Vagina (tissue), 2 donors: ENCODE results near the gene ASAP2. TPM values are rescaled to one million over a fixed set of nuclear protein-coding genes. Genes with fewer than 3 reads are reported as not detected.

Source experiments
- DNase-seq, 2 donors: peaks; one replicate each; pipeline ENCODE4 v3.0.0-alpha.2; 2017; ENCODE audit errors: extremely low spot score in 2 of 2
- H3K27ac ChIP-seq: fragments of 200-600 bp; sonication (generic); one replicate; pipeline ENCODE4 v1.5.1; 2019
- H3K27me3 ChIP-seq: fragments of 200-600 bp; sonication (generic); one replicate; pipeline ENCODE4 v1.5.1; 2019
- H3K36me3 ChIP-seq, 2 donors: fragments of 200-600 bp; sonication (generic); one replicate each; pipeline ENCODE4 v1.5.1; 2017 to 2019
- H3K4me1 ChIP-seq: fragments of 200-600 bp; sonication (generic); one replicate; pipeline ENCODE4 v1.5.1; 2019
- H3K4me3 ChIP-seq, 2 donors: fragments of 200-600 bp; sonication (generic); 1 replicate in 1 of 2; 2 replicates in 1 of 2; pipeline ENCODE4 v1.5.1; 2016 to 2019
- H3K9me3 ChIP-seq: fragments of 200-600 bp; sonication (generic); one replicate; pipeline ENCODE4 v1.5.1; 2019
- POLR2A ChIP-seq, 2 donors: fragments of 450-650 bp; IDR thresholded peaks; one replicate each; pipeline ENCODE4 v1.6.1; 2017; ENCODE audit warnings: antibody characterized with exemption in 2 of 2, mild to moderate bottlenecking in 2 of 2, moderate library complexity in 2 of 2
- POLR2AphosphoS5 ChIP-seq, 2 donors: sonication (generic); formaldehyde crosslinking; IDR thresholded peaks; one replicate each; pipeline ENCODE4 v1.9.0; 2017; ENCODE audit warnings: antibody characterized with exemption in 2 of 2, mild to moderate bottlenecking in 2 of 2, low read depth in 1 of 2; ENCODE audit not compliant: insufficient read depth in 1 of 2
- intact Hi-C: fragments of 100-400 bp; cut with DNase I; formaldehyde crosslinking; loops from one replicate; pipeline ENCODE4 v1.15.1; 2023
- total RNA-seq: library from RNA; depleted of rRNA; stranded (reverse); fragments of >200 nt; gene quantifications from one replicate; pipeline ENCODE4 v1.2.3, GENCODE V29; 2016
- TF ChIP-seq, protein P1 (sequence below), 3 experiments: fragments of 450-650 bp in 2 of 3; fragments of 200-600 bp in 1 of 3; sonication (generic) in 1 of 3; IDR thresholded peaks; one replicate each; pipeline ENCODE4 v1.5.1; 2017 to 2019; ENCODE audit warnings: antibody characterized with exemption in 3 of 3, mild to moderate bottlenecking in 2 of 3, moderate library complexity in 2 of 3

Gene ASAP2
- total RNA-seq, 1 donor from 2014 or later = 36.3 TPM

- H3K4me1 ChIP-seq = peaks cover 64% of the 10 kb centered on the region
- H3K27ac ChIP-seq = peak overlapping the region; percentile 17
- no peak for DNase-seq
- peaks cover 0 to 16% of the 10 kb centered on the region in 2 donors for H3K36me3 ChIP-seq
- H3K9me3 ChIP-seq = no peaks in the 10 kb centered on the region
- TF ChIP-seq POLR2A (IDR thresholded peaks at IDR 0.05) = no peak
- TF ChIP-seq POLR2AphosphoS5 (IDR thresholded peaks at IDR 0.05; ENCODE audit: insufficient read depth in 1 of 2, low read depth in 1 of 2) = no peak
- TF ChIP-seq, protein P1, sequence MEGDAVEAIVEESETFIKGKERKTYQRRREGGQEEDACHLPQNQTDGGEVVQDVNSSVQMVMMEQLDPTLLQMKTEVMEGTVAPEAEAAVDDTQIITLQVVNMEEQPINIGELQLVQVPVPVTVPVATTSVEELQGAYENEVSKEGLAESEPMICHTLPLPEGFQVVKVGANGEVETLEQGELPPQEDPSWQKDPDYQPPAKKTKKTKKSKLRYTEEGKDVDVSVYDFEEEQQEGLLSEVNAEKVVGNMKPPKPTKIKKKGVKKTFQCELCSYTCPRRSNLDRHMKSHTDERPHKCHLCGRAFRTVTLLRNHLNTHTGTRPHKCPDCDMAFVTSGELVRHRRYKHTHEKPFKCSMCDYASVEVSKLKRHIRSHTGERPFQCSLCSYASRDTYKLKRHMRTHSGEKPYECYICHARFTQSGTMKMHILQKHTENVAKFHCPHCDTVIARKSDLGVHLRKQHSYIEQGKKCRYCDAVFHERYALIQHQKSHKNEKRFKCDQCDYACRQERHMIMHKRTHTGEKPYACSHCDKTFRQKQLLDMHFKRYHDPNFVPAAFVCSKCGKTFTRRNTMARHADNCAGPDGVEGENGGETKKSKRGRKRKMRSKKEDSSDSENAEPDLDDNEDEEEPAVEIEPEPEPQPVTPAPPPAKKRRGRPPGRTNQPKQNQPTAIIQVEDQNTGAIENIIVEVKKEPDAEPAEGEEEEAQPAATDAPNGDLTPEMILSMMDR (IDR thresholded peaks at IDR 0.05) = no peak
- H3K27me3 ChIP-seq = no peaks in the 10 kb centered on the region
- no peak overlapping the region for H3K4me3 ChIP-seq
- intact Hi-C loops = no loop called here
Measured at GRCh38 chr2:9418746-9419145, 212.1 kb downstream of the ASAP2 start.

DNA sequence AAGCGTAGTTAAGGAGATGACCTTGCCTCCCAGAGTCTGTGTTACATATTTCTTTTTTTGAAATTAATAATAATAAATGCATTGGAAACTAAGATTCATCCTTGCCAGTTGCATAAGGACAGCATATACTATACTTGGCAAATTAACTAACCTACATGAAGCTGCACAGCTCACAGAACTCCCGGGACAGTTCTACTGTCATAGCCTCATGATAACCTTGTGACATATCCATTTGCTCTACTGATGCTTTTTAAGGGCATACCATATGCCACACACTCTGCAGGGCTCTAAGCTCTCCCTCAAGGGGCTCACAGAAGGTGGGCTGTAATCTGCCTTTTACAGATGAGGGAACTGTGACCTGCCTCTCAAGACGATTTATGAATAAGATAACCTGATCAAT is 212.9 kb downstream of the ASAP2 start:
- intact Hi-C loops = no loop called here
- peaks cover 71% of the 10 kb centered on the region for H3K4me1 ChIP-seq
- H3K36me3 ChIP-seq = peaks cover 0 to 16% of the 10 kb centered on the region in 2 donors
- no peak for DNase-seq
- H3K4me3 ChIP-seq = no peak overlapping the region
- no peaks in the 10 kb centered on the region for H3K9me3 ChIP-seq
- no peak for TF ChIP-seq POLR2AphosphoS5 (IDR thresholded peaks at IDR 0.05; ENCODE audit: insufficient read depth in 1 of 2, low read depth in 1 of 2)
- TF ChIP-seq POLR2A (IDR thresholded peaks at IDR 0.05) = no peak
- TF ChIP-seq, protein P1 (IDR thresholded peaks at IDR 0.05) = no peak
- no peaks in the 10 kb centered on the region for H3K27me3 ChIP-seq
- H3K27ac ChIP-seq = no peak overlapping the region

DNA sequence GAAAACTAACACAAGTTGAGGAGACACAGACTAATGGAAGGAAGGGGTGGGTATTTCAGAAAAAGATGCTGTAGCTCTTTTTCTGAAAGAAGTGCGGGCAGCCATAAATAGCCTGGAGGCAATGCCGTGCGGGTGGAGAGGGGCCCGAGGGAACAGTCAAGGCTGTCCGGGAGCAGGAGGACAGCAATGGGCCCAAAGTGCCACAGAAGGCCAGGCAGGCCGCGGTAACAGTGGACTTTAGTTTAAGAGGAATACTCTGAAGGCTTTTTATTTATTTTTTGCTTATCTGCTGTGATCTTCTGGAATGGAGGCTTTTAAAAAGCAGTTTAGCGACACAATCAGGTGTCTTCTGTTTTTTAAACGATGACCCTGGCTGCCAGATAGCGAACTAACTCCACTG is 213.9 kb downstream of the ASAP2 start:
- TF ChIP-seq POLR2A (IDR thresholded peaks at IDR 0.05) (no peak), POLR2AphosphoS5 (IDR thresholded peaks at IDR 0.05; ENCODE audit: insufficient read depth in 1 of 2, low read depth in 1 of 2) (no peak)
- TF ChIP-seq, protein P1 (IDR thresholded peaks at IDR 0.05) = no peak
- H3K4me1 ChIP-seq = peaks cover 77% of the 10 kb centered on the region
- DNase-seq = no peak

GRCh38 chr2:9422321-9423099 is 215.9 kb downstream of the ASAP2 start:
- Histone ChIP-seq H3K36me3 (peaks cover 0 to 10% of the 10 kb centered on the region in 2 donors), H3K4me3 (peak overlapping the region; percentile 67 to 72), H3K27me3 (no peaks in the 10 kb centered on the region), H3K4me1 (peaks cover 59% of the 10 kb centered on the region), H3K9me3 (no peaks in the 10 kb centered on the region), H3K27ac (peak overlapping the region; percentile 94)
- intact Hi-C loops = no loop called here
- TF ChIP-seq POLR2AphosphoS5 (IDR thresholded peaks at IDR 0.05; ENCODE audit: insufficient read depth in 1 of 2, low read depth in 1 of 2) (peak in 1 of 2 donors; percentile 29), POLR2A (IDR thresholded peaks at IDR 0.05) (no peak)
- TF ChIP-seq, protein P1 (IDR thresholded peaks at IDR 0.05) = no peak
- DNase-seq = no peak

More for the DNA sequence above, 213.9 kb downstream of the ASAP2 start:
- intact Hi-C loops = no loop called here
- Histone ChIP-seq H3K27me3 (no peaks in the 10 kb centered on the region), H3K9me3 (no peaks in the 10 kb centered on the region), H3K4me3 (peak overlapping the region in 1 of 2 donors; percentile 14), H3K27ac (peak overlapping the region; percentile 25), H3K36me3 (peaks cover 0 to 16% of the 10 kb centered on the region in 2 donors)
